ENCODE measurements around the gene HMGN3. TPM values are rescaled to one million over a fixed set of nuclear protein-coding genes. Genes with fewer than 3 reads are reported as not detected.
A peak's percentile ranks its signal among the peaks of the same experiment; 100 is the strongest.

The HMGN3 gene
- total RNA-seq, 2 donors from 2014 or later: 65.2 to 117 TPM

DNA sequence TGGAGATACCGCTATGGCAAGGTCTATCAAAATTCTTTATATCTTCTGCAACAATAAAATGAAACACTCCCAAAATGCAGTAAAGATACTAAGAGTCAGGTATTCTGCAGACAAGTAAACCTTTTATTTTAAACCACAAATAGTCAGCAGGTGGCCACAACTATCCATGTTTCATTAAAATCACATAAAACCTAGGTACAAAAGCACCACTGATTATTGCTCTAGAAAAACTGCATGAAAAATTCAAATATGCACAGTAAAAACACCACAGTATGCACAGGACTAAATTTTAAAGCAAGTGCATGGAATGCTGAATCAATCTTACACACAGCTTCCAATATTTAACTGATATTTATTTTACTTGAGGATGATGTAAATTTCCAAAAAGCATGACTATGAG lies 33.3 kb downstream of the HMGN3 start:
- TF ChIP-seq POLR2A (IDR thresholded peaks at IDR 0.05) (no peak), POLR2AphosphoS5 (IDR thresholded peaks at IDR 0.05) (no peak)
- TF ChIP-seq, protein P1, sequence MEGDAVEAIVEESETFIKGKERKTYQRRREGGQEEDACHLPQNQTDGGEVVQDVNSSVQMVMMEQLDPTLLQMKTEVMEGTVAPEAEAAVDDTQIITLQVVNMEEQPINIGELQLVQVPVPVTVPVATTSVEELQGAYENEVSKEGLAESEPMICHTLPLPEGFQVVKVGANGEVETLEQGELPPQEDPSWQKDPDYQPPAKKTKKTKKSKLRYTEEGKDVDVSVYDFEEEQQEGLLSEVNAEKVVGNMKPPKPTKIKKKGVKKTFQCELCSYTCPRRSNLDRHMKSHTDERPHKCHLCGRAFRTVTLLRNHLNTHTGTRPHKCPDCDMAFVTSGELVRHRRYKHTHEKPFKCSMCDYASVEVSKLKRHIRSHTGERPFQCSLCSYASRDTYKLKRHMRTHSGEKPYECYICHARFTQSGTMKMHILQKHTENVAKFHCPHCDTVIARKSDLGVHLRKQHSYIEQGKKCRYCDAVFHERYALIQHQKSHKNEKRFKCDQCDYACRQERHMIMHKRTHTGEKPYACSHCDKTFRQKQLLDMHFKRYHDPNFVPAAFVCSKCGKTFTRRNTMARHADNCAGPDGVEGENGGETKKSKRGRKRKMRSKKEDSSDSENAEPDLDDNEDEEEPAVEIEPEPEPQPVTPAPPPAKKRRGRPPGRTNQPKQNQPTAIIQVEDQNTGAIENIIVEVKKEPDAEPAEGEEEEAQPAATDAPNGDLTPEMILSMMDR (IDR thresholded peaks at IDR 0.05): no peak
- Histone ChIP-seq H3K36me3 (no peaks in the 10 kb centered on the region), H3K4me3 (no peak overlapping the region), H3K27ac (no peak overlapping the region), H3K9me3 (no peaks in the 10 kb centered on the region), H3K27me3 (replicated peaks; ENCODE audit: insufficient read depth) (no peaks in the 10 kb centered on the region), H3K4me1 (replicated peaks) (no peaks in the 10 kb centered on the region)
- DNase-seq (ENCODE audit: low spot score): no peak
- WGBS: 92% methylated on average over 1 of the region's 1 CpG
- intact Hi-C loops (cut with DNase I): no loop called here

DNA sequence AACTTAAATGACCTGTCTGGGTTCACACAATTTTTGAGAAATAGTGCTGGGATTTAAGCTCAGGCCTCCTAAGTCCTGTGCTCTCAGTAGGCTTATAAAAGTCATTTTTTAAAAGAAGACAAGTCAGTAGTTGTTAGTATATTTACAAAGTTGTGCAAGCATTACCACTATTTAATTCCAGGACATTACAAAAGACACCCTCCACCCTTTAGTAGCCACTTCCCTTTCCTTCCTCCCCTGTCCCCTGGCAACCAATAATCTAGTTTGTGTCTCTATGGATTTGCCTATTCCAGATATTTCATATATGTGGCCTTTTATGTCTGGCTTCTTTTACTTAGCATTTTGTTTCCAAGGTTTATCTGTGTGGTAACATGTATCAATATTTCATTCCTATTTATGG lies 37.6 kb downstream of the HMGN3 start:
- Histone ChIP-seq H3K27ac (no peak overlapping the region), H3K4me1 (replicated peaks) (no peaks in the 10 kb centered on the region), H3K36me3 (no peaks in the 10 kb centered on the region), H3K27me3 (replicated peaks; ENCODE audit: insufficient read depth) (no peaks in the 10 kb centered on the region), H3K9me3 (no peaks in the 10 kb centered on the region), H3K4me3 (no peak overlapping the region)
- TF ChIP-seq, protein P1 (IDR thresholded peaks at IDR 0.05): no peak
- TF ChIP-seq POLR2A (IDR thresholded peaks at IDR 0.05): no peak
- TF ChIP-seq POLR2AphosphoS5 (IDR thresholded peaks at IDR 0.05): no peak
- no peak for DNase-seq (ENCODE audit: low spot score)
- intact Hi-C loops (cut with DNase I): no loop called here

DNA sequence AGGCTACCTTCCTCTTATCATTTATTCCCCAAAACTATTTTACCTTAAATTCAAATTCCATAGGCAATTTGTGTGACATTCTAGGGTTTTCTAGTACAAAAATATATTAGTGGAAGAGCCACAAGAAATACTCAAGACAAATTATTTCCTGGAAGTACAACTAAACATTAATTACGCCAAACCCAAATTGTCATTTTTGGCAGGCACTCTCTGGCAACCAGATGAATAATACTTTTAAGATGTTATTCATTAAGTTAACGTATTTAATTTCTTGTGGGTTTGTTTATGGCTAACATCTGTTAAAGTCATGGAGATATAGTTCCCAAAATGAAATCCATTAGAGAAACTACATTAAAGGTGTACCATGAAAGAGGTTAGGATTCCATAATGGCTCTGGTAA lies 40.5 kb downstream of the HMGN3 start:
- no peak for TF ChIP-seq POLR2AphosphoS5 (IDR thresholded peaks at IDR 0.05)
- no peak for TF ChIP-seq POLR2A (IDR thresholded peaks at IDR 0.05)
- TF ChIP-seq, protein P1 (IDR thresholded peaks at IDR 0.05): no peak
- Histone ChIP-seq H3K9me3 (no peaks in the 10 kb centered on the region), H3K4me1 (replicated peaks) (no peaks in the 10 kb centered on the region), H3K27ac (no peak overlapping the region), H3K4me3 (no peak overlapping the region), H3K27me3 (replicated peaks; ENCODE audit: insufficient read depth) (no peaks in the 10 kb centered on the region), H3K36me3 (no peaks in the 10 kb centered on the region)
- WGBS: 62% methylated on average over 2 of the region's 2 CpGs
- intact Hi-C loops (cut with DNase I): no loop called here
- DNase-seq (ENCODE audit: low spot score): no peak

DNA sequence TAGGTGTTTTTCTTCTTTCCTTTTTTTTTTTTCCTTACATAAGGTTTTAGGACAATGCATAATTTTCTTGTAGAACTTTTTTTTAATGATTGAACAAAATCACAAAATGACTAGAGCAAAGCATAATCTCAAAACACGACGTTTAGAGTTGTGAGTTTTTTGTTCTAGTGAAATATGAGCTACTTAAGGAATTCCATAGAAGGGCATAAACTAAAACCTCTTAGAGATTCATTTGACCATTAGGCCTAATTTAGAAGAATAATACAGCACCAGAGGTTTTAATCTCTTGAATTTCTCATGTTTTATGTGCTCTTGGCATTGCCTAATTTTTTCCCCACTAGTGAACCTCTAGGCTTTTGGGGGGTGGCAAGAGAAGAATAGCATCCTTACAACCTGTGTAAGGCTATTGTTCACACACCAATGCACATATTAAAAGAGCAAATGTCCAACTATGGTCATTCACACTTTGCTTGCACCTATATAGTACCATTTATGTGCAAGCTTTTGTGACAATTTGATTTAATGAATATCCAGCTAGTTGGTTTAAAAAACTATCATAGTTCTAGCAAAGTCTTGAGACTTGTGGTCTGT lies 44.6 kb downstream of the HMGN3 start:
- TF ChIP-seq POLR2AphosphoS5 (IDR thresholded peaks at IDR 0.05) (no peak), POLR2A (IDR thresholded peaks at IDR 0.05) (no peak)
- TF ChIP-seq, protein P1 (IDR thresholded peaks at IDR 0.05): no peak
- Histone ChIP-seq H3K4me3 (no peak overlapping the region), H3K27me3 (replicated peaks; ENCODE audit: insufficient read depth) (no peaks in the 10 kb centered on the region), H3K4me1 (replicated peaks) (no peaks in the 10 kb centered on the region), H3K36me3 (no peaks in the 10 kb centered on the region), H3K27ac (no peak overlapping the region), H3K9me3 (no peaks in the 10 kb centered on the region)
- 13% methylated on average over 2 of the region's 2 CpGs for WGBS
- no peak for DNase-seq (ENCODE audit: low spot score)
- intact Hi-C loops (cut with DNase I): no loop called here

DNA sequence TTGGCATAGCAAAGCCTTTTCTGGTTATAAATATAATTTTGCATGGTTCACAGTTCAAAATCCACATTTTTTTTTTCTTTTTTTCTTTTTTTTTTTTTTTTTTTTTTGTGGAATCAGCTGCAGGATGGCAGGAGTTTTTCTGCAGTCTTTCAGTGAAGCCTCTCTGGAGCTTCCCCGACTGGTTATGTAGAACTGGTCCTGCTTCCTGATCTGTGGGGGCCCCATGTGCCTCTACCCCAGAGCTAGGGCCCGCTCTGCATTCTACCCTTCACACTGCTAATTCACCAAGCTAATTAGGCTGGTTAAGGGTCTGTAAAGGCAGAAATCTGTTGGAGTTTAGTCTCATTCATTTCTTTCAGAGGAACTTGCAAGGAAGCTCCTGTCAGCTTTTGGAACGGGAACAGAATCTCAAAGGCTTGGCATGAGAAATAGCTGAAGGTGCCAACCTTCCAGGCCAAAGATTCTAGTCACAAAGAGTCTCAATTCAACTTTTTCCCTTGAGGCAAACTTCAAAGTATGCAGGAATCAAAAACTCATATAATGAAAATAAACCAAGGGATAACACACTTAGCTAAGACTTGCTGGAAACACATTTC lies 45.5 kb downstream of the HMGN3 start:
- no peaks in the 10 kb centered on the region for H3K4me1 ChIP-seq (replicated peaks)
- intact Hi-C loops (cut with DNase I): no loop called here
- DNase-seq (ENCODE audit: low spot score): peak; percentile 30
- WGBS: 21% methylated on average over 3 of the region's 3 CpGs
- no peak overlapping the region for H3K4me3 ChIP-seq
- no peak overlapping the region for H3K27ac ChIP-seq
- H3K27me3 ChIP-seq (replicated peaks; ENCODE audit: insufficient read depth): no peaks in the 10 kb centered on the region
- H3K9me3 ChIP-seq: no peaks in the 10 kb centered on the region
- no peaks in the 10 kb centered on the region for H3K36me3 ChIP-seq
- TF ChIP-seq, protein P1 (IDR thresholded peaks at IDR 0.05): no peak
- TF ChIP-seq POLR2A (IDR thresholded peaks at IDR 0.05): no peak
